Measurements from ENCODE around the gene SLC27A5.
"Not testable (repeated sequence)": the region's sequence is repeated elsewhere in the genome, so short reads cannot be mapped to it uniquely, and the experiment has no call there.

Gene SLC27A5

GRCh38 chr19:58469241-58470013 lies 42.4 kb downstream of the SLC27A5 start:
- DNase-seq (ENCODE audit: low read depth in 2 of 2): no peak

- no peak for DNase-seq (ENCODE audit: low read depth in 2 of 2)
Observed at GRCh38 chr19:58468216-58468839, 43.5 kb downstream of the SLC27A5 start.

GRCh38 chr19:58466760-58467589 lies 44.8 kb downstream of the SLC27A5 start, which contains the start of gene ZNF324:
Gene ZNF324 (plus strand): TSS chr19:58467080. CDS start chr19:58469186, 2,106 bp downstream.
- DNase-seq (ENCODE audit: low read depth in 2 of 2): peak; percentile 97 to 98

- no peak for DNase-seq (ENCODE audit: low read depth in 2 of 2)
Observed at GRCh38 chr19:58466089-58466759, 45.6 kb downstream of the SLC27A5 start.

GRCh38 chr19:58460039-58460438 lies 51.8 kb downstream of the SLC27A5 start:
- no peak for DNase-seq (ENCODE audit: low read depth in 2 of 2)

GRCh38 chr19:58456111-58456510 lies 55.7 kb downstream of the SLC27A5 start:
- no peak for DNase-seq (ENCODE audit: low read depth in 2 of 2)

GRCh38 chr19:58455306-58455705 lies 56.5 kb downstream of the SLC27A5 start:
- no peak for DNase-seq (ENCODE audit: low read depth in 2 of 2)

GRCh38 chr19:58453743-58454142 lies 58.0 kb downstream of the SLC27A5 start:
- no peak for DNase-seq (ENCODE audit: low read depth in 2 of 2)

GRCh38 chr19:58451358-58452101 lies 60.3 kb downstream of the SLC27A5 start, which contains the start of gene ZNF324B:
Gene ZNF324B (plus strand): TSS chr19:58451622. CDS start chr19:58453702, 2,080 bp downstream.
- peak; percentile 94 for DNase-seq (ENCODE audit: low read depth in 2 of 2)

GRCh38 chr19:58450856-58451357 lies 60.9 kb downstream of the SLC27A5 start:
- DNase-seq (ENCODE audit: low read depth in 2 of 2): no peak

GRCh38 chr19:58449980-58450379 lies 61.8 kb downstream of the SLC27A5 start:
- DNase-seq (ENCODE audit: low read depth in 2 of 2): not testable (repeated sequence)

- not testable (repeated sequence) for DNase-seq (ENCODE audit: low read depth in 2 of 2)
Observed at GRCh38 chr19:58448860-58449259, 62.9 kb downstream of the SLC27A5 start.
